ENCODE data around the gene D2HGDH. TPM values are rescaled to one million over a fixed set of nuclear protein-coding genes. Genes with fewer than 3 reads are reported as not detected.

The D2HGDH gene
- total and polyA plus RNA-seq, 2 of the 13 experiments (the other 11 are each of a cell fraction or from before 2014, with no cell fraction given), result 19.2 to 20.3 TPM

- TF ChIP-seq ZNF703 (CRISPR knock-in tag; IDR thresholded peaks at IDR 0.05; ENCODE audit: borderline replicate concordance) (no peak; the same call in none of the 2 replicates), BHLHE40 (IDR thresholded peaks at IDR 0.05; ENCODE audit: low read length) (peak; percentile 77), ZNF33B (CRISPR knock-in tag; IDR thresholded peaks at IDR 0.05) (0 out of 2 replicates have a peak, but pooled peaks have one; percentile 24), RFXANK (CRISPR knock-in tag; IDR thresholded peaks at IDR 0.05) (no peak), TRAFD1 (CRISPR knock-in tag; IDR thresholded peaks at IDR 0.05; ENCODE audit: borderline replicate concordance) (no peak), SMARCC2 (IDR thresholded peaks at IDR 0.05) (no peak), SP4 (CRISPR knock-in tag; IDR thresholded peaks at IDR 0.05) (peak; percentile 92), CBX1 (IDR thresholded peaks at IDR 0.05; ENCODE audit: low read depth) (peak; percentile 54), ZNF589 (CRISPR knock-in tag; conservative IDR thresholded peaks at IDR 0.05) (peak; percentile 95), RFX1 (IDR thresholded peaks at IDR 0.05) (no peak), KAT7 (CRISPR knock-in tag; IDR thresholded peaks at IDR 0.05; ENCODE audit: borderline replicate concordance) (peak; percentile 26; the same call in 1 of the 2 replicates), ZSCAN22 (CRISPR knock-in tag; IDR thresholded peaks at IDR 0.05) (no peak; the same call in 1 of the 2 replicates), GABPB1 (CRISPR knock-in tag; IDR thresholded peaks at IDR 0.05) (peak; percentile 95), PCBP1 (IDR thresholded peaks at IDR 0.05; ENCODE audit: borderline replicate concordance, low read depth, low read length) (no peak), ZFP36 (IDR thresholded peaks at IDR 0.05; ENCODE audit: borderline replicate concordance, low read depth, low read length, partially characterized antibody) (no peak), ZNF724P (CRISPR knock-in tag; IDR thresholded peaks at IDR 0.05; ENCODE audit: borderline replicate concordance) (peak; percentile 61; the same call in 1 of the 2 replicates), HNF1A (IDR thresholded peaks at IDR 0.05; ENCODE audit: low read depth) (no peak), HNF1A (CRISPR knock-in tag; IDR thresholded peaks at IDR 0.05; ENCODE audit: borderline replicate concordance) (no peak; the same call in 1 of the 2 replicates), ZNF333 (CRISPR knock-in tag; IDR thresholded peaks at IDR 0.05; ENCODE audit: borderline replicate concordance) (0 out of 2 replicates have a peak, but pooled peaks have one; percentile 72), BORCS8-MEF2B (CRISPR knock-in tag; IDR thresholded peaks at IDR 0.05) (no peak; the same call in none of the 2 replicates), GATAD2A (CRISPR knock-in tag; IDR thresholded peaks at IDR 0.05) (no peak; the same call in 1 of the 2 replicates), KLF9 (CRISPR knock-in tag; IDR thresholded peaks at IDR 0.05; ENCODE audit: low read depth) (no peak), ZNF75D (CRISPR knock-in tag; IDR thresholded peaks at IDR 0.05; ENCODE audit: borderline replicate concordance) (no peak), ATF7-NPFF (CRISPR knock-in tag; IDR thresholded peaks at IDR 0.05; ENCODE audit: low read depth) (peak; percentile 96), ZBTB7B (CRISPR knock-in tag; IDR thresholded peaks at IDR 0.05) (peak; percentile 40; the same call in 1 of the 2 replicates), KDM6A (CRISPR knock-in tag; IDR thresholded peaks at IDR 0.05; ENCODE audit: low read depth) (no peak), ZNF501 (CRISPR knock-in tag; IDR thresholded peaks at IDR 0.05) (peak; percentile 73; the same call in 1 of the 2 replicates)
Measured at GRCh38 chr2:241686650-241687425, 47.6 kb upstream of the D2HGDH start, which contains the start of gene DTYMK (continued).

Measured in HepG2 (cell line).